GM19372 (cell line): ENCODE measurements around the gene F5.

Experiments used
- ATAC-seq: cut with Tn5 transposase; IDR thresholded peaks from one replicate; pipeline ENCODE4 v1.9.1; 2021; ENCODE audit warnings: mild to moderate bottlenecking, low read depth, moderate library complexity; ENCODE audit not compliant: unreplicated experiment

The F5 gene

DNA sequence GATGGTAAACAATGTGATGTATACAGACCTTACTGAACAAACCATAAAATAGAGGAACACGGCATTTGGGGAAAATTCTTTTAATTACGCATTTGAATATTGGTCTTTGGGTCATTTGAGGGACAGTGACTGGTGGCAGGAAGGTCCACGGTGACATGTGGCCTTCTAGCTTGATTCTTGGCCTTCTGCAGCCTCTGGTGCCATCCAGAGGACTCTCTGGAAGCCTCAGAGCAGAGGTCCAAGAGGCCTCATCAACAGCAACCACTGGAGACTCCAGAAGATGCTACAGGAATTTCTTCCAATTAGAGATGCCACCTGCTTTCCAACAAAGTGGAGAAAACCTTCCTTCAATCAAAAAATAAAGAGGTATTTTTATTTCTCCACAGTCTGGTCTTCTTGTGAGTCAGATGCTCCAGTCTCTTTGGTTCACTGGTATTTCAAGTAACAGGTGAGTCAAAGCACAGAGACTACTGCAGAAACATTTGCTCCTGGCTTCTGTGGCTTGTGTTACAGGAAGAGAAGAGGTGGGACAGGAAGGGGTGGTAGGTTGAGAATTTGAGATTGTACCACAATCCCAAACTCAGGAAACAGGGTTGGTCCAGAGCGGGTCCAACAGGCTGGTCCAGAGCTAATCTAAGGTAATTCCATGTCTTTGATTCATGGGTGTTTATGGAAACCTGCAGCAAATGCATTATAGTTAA, 2.7 kb upstream of the F5 start:
- no peak for ATAC-seq

DNA sequence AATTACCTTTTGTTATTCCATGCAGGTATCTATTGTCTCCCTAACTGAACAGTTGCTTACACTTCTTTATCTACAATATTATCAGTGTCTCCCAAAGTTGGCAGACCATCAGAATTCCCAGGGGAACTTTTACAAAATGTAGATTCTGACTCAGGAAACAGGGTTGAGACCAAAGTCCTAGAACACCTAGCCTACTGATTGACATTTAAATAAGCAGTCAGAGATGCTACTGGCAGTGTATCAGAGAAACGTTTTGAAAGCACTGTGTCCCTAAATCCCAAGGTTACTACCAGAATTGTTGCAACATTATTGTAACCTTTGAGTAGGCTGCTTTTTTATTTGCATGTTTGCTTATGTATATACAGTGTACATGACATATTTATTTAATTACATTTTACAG, 1.8 kb upstream of the F5 start:
- no peak for ATAC-seq

- peak; percentile 35 for ATAC-seq
Observed at GRCh38 chr1:169586067-169586394, 250 bp downstream of the F5 start.

DNA sequence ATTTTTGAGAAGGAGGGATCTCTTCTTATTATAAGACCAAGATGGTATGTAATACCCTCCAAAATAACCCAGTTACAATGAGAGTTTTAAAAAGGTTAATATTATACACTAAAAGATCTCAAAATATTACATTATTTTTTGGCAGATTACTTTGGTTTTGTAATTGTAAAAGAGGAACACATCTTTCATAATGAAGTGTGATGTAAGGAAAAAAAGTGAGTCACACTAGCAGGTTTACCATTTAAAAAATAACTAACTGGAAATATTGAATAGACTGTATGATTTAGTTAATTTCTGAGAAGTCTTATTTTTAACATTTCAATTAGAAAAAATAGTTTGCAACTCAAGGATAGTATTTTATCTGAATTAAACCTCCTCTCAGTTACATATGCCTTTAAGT, 1.1 kb downstream of the F5 start:
- no peak for ATAC-seq

GRCh38 chr1:169584483-169585144, 1.7 kb downstream of the F5 start:
- ATAC-seq: no peak

- ATAC-seq: no peak
Observed at GRCh38 chr1:169577981-169578738, 8.1 kb downstream of the F5 start.

DNA sequence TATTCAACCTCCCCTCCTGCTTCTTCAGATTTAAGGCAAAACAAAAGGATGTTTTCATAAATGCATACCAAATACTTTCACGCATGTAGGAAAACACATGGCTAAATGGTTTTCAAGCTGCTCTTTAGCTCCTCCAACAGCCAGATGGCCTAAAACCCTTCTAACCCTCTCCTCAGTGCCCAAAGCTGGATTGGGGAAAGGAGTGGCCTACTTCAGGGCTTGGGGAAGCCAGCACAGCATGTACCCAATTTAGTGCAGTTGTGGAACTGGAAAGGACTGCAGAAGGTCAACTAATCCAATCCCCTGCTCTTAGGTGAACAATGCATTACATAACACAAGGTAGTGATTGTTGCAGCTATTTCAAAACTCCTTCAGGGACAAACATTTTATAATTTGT, 9.3 kb downstream of the F5 start:
- ATAC-seq: no peak

DNA sequence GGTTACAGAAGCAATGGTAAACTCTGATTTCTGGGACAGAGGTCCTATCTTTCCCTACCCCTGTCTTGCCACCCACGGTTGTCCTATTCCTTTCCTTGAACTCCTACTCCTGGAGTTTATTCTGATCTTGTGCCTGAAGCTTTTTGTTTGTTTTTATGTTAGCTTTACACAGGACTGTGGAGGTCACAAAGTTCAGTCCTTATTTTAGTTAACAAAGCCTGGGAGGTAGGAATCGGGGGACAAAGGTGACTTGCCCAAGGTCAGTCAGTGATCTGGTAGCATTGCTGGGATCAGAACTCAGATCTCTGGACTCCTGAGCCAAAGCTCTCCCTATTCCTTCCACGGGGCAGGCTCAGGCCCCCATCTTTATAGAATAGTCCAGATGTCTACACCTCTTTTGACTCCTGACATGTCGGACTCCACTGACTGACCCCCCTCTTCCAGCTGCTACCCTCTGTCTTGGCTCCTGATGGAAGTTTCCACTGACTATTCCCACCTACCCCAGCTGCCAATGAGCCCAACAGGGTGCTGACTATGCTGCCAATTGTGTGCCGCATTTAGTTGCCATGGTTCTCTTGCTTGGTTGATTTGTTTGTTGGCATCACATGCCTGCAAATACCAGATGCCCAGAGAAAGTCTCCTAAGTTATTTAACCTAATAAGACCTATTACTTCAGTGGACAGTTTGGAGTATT, 9.9 kb downstream of the F5 start:
- no peak for ATAC-seq

- no peak for ATAC-seq
Observed at GRCh38 chr1:169574336-169574735, 11.9 kb downstream of the F5 start.

DNA sequence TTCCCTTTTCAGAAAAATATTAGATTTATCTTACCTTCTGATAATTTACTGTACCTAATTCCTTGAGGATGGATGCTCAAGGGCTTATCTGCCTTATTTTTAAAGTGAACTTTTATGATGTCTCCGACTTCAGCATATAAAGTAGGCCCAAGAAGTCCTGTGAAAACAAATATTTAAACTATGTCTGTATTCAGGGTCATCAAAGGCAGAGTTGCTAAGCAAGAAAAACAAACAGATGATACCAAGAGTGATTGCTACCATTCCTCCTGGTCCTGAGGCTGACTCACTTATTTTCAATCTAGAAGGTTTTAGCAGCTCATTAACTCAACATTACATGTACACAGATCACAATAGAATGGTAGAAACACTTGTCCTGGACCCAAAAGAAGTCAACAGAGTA, 14.1 kb downstream of the F5 start:
- ATAC-seq: no peak

GRCh38 chr1:169571450-169571849, 14.8 kb downstream of the F5 start:
- no peak for ATAC-seq

GRCh38 chr1:169570172-169570574, 16.1 kb downstream of the F5 start:
- ATAC-seq: no peak

DNA sequence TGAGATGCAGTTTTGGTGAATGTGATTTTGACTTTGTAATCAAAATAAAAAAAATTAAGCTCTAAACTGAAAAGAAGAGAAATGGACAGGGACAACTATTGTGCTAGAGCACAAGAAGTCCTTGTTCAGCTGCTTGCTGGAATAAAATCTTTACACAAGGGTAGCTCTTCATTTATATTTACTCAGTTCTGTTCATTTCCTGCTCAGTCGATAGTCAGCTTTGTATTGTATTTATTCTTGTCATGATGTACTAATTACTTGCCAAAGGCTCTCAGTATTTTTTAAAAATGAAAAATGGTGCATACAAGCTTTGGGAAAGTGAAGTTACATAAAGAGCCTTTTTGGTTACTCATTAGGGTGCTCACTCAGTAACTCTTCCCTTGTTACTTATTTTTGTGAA, 17.8 kb downstream of the F5 start:
- no peak for ATAC-seq

- ATAC-seq: no peak
Observed at GRCh38 chr1:169565335-169566271, 20.7 kb downstream of the F5 start.

- no peak for ATAC-seq
Observed at GRCh38 chr1:169563650-169564049, 22.6 kb downstream of the F5 start.

- ATAC-seq: no peak
Observed at GRCh38 chr1:169563019-169563615, 23.2 kb downstream of the F5 start.

- no peak for ATAC-seq
Observed at GRCh38 chr1:169561692-169562091, 24.6 kb downstream of the F5 start.

DNA sequence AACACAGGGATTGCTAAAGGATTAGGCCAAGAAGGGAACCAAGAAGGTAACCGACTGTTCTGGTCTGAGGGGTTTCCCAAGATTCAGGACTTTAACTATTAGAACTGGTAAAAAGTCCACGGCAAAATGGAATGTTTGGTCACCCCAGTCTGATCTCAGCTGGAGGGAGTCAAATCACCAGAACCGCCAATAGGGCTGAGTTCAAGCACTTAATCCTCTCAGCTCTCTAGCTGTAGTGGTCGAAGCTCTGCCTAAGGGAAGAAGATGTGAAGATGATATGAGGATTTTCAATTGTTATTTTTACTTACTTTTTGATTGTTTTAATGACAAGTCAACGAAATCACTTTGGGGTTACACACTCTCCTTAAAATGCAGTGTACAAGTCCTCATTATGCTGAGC, 29.1 kb downstream of the F5 start:
- ATAC-seq: no peak

DNA sequence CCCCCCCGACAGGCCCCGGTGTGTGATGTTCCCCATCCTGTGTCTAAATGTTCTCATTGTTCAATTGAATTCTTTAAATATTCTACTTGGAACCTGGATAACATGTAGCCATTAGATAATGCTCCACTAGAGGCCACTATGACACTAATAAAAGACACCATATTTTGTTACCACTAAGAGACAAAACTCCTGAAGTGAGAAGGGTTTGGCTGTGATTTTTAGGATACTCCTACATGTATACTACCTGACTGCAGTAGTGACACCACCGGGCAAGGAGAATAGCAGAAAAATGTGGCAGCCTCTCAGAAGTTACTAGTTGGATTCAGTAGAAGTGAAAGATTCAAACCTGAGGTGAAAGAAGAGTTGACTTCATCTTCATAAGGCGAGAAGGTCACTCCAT, 36.0 kb downstream of the F5 start:
- no peak for ATAC-seq

GRCh38 chr1:169548282-169548681, 38.0 kb downstream of the F5 start:
- ATAC-seq: no peak
